ENCODE data around the gene CSF2. TPM values are rescaled to one million over a fixed set of nuclear protein-coding genes. Genes with fewer than 3 reads are reported as not detected.
A peak's percentile ranks its signal among the peaks of the same experiment; 100 is the strongest.

CSF2 gene
- total and polyA plus RNA-seq, 2 of the 13 experiments (the other 11 are each of a cell fraction or from before 2014, with no cell fraction given) = not detected

GRCh38 chr5:132063090-132063911, 10.3 kb upstream of the CSF2 start (continued):
- TF ChIP-seq CTCF (CRISPR knock-in tag; IDR thresholded peaks at IDR 0.05) = peak; percentile 91
- TF ChIP-seq ZNF619 (CRISPR knock-in tag; IDR thresholded peaks at IDR 0.05) = peak; percentile 33; the same call in 1 of the 2 replicates
- TF ChIP-seq FUBP1 (CRISPR knock-in tag; IDR thresholded peaks at IDR 0.05; ENCODE audit: borderline replicate concordance) = no peak
- TF ChIP-seq TBX2 (CRISPR knock-in tag; IDR thresholded peaks at IDR 0.05; ENCODE audit: borderline replicate concordance) = 0 out of 2 replicates have a peak, but pooled peaks have one; percentile 36
- peak; percentile 70; the same call in 1 of the 2 replicates for TF ChIP-seq TFAP4 (IDR thresholded peaks at IDR 0.05; ENCODE audit: borderline replicate concordance, low read depth)
- TF ChIP-seq CEBPB (IDR thresholded peaks at IDR 0.05; ENCODE audit: borderline replicate concordance, low read depth, low read length) = peak; percentile 32; the same call in 1 of the 2 replicates
